ENCODE measurements around the gene OR6B3. TPM values are rescaled to one million over a fixed set of nuclear protein-coding genes. Genes with fewer than 3 reads are reported as not detected.
"Not testable (repeated sequence)": the region's sequence is repeated elsewhere in the genome, so short reads cannot be mapped to it uniquely, and the experiment has no call there.

Gene OR6B3
- total RNA-seq, 1 donor from 2014 or later = not detected

DNA sequence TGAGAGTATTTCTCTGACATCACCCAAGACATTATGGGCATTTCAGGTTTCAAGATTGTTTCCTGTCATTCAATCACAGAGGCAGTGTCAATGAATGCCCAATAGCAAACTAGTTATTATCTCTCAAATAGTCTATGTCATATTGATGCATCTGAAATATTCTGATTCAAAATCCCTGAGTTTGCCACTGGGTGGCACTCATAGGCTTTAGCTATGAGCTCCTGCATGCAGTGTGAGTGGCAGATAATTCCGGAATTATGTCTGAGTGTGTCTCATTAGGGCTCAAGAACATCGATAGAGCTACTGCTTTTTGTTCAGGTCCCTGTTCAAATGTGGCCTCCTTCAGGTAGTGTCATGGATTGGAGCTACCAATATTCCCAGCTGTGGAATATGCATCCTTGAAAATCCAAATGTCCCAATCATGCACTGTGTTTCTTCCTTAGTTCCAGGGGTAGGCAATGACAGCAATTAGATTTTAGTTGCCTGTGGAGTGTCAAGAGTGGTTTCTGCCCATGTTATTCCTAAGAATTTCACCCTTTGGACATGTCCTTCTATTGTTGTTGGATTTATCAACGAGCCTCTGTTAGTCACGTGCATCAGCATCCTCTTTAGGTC lies 7.8 kb upstream of the OR6B3 start:
- intact Hi-C loops (cut with micrococcal nuclease) = loop anchor here (1.0 kb wide), 1 partner anchor 83 kb away; no protein-coding TSS in a partner anchor
- H3K36me3 Mint-ChIP-seq (ENCODE audit: low read depth) = no peaks in the 10 kb centered on the region
- no peaks in the 10 kb centered on the region for H3K4me1 Mint-ChIP-seq
- DNase-seq = peak; percentile 84
- no peak overlapping the region for H3K4me3 Mint-ChIP-seq
- H3K9me3 Mint-ChIP-seq = no peaks in the 10 kb centered on the region
- peaks cover 24% of the 10 kb centered on the region for H3K27me3 Mint-ChIP-seq
- H3K27ac Mint-ChIP-seq = no peak overlapping the region

DNA sequence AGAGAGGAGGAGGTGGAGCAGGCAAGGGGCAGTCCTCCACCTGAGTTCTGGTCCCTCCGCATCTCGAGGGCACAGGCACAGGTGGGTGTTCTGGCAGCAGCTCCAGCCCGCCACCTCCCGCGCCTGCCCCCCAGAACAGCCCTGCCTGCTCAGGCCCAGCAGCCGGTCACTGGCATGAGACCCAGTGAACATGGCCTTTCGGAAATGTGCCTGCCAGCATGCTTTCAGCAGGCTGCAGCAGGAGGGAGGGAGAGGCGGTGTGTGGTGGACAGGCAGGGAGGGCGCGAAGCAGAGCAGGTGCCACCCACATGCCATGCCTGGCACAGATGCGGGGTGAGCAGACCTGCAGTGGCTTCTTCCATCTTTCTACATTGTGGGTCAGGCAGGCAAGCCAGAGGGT lies 3.4 kb upstream of the OR6B3 start:
- H3K9me3 Mint-ChIP-seq = no peaks in the 10 kb centered on the region
- intact Hi-C loops (cut with micrococcal nuclease) = no loop called here
- H3K4me3 Mint-ChIP-seq = no peak overlapping the region
- no peaks in the 10 kb centered on the region for H3K4me1 Mint-ChIP-seq
- H3K36me3 Mint-ChIP-seq (ENCODE audit: low read depth) = no peaks in the 10 kb centered on the region
- peak; percentile 45 for DNase-seq
- H3K27ac Mint-ChIP-seq = no peak overlapping the region
- H3K27me3 Mint-ChIP-seq = peaks cover 8% of the 10 kb centered on the region

GRCh38 chr2:240055177-240055917 lies 2.0 kb upstream of the OR6B3 start:
- Mint-ChIP-seq H3K27me3 (peaks cover 11% of the 10 kb centered on the region), H3K4me1 (no peaks in the 10 kb centered on the region), H3K4me3 (no peak overlapping the region), H3K27ac (no peak overlapping the region), H3K9me3 (no peaks in the 10 kb centered on the region), H3K36me3 (ENCODE audit: low read depth) (no peaks in the 10 kb centered on the region)
- no peak for DNase-seq
- intact Hi-C loops (cut with micrococcal nuclease) = no loop called here

- Mint-ChIP-seq H3K27me3 (peaks cover 20% of the 10 kb centered on the region), H3K27ac (no peak overlapping the region), H3K9me3 (no peaks in the 10 kb centered on the region), H3K36me3 (ENCODE audit: low read depth) (no peaks in the 10 kb centered on the region), H3K4me3 (no peak overlapping the region), H3K4me1 (no peaks in the 10 kb centered on the region)
- intact Hi-C loops (cut with micrococcal nuclease) = no loop called here
- DNase-seq = no peak
Measured at GRCh38 chr2:240052524-240052923, 797 bp downstream of the OR6B3 start.

DNA sequence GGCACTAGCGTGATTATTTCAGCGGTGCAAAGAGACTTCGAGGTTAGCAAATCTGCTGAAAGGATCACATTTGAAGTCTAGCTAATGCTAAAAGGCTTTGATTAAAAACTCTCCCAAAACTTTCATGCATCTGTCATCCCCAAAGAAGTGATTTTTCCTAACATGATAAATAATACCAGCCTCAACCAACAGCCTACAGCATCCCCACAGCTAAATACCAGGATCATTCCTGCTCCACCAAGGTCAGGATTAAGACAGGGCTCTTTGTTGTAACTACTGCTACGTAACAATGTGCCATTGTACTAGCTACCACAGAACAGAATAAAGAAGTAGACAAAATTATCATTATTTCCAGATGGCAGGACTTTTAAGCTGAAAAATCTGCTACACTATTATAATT lies 1.6 kb downstream of the OR6B3 start:
- DNase-seq = no peak
- H3K27ac Mint-ChIP-seq = no peak overlapping the region

GRCh38 chr2:240050278-240050677 lies 3.0 kb downstream of the OR6B3 start:
- Mint-ChIP-seq H3K27ac (no peak overlapping the region), H3K27me3 (peaks cover 23% of the 10 kb centered on the region), H3K36me3 (ENCODE audit: low read depth) (no peaks in the 10 kb centered on the region), H3K9me3 (no peaks in the 10 kb centered on the region), H3K4me3 (no peak overlapping the region), H3K4me1 (no peaks in the 10 kb centered on the region)
- intact Hi-C loops (cut with micrococcal nuclease) = no loop called here
- no peak for DNase-seq

More for the DNA sequence above, 1.6 kb downstream of the OR6B3 start:
- peaks cover 20% of the 10 kb centered on the region for H3K27me3 Mint-ChIP-seq
- H3K9me3 Mint-ChIP-seq = no peaks in the 10 kb centered on the region
- no peaks in the 10 kb centered on the region for H3K36me3 Mint-ChIP-seq (ENCODE audit: low read depth)
- H3K4me1 Mint-ChIP-seq = no peaks in the 10 kb centered on the region
- no peak overlapping the region for H3K4me3 Mint-ChIP-seq
- intact Hi-C loops (cut with micrococcal nuclease) = no loop called here

- Mint-ChIP-seq H3K4me3 (no peak overlapping the region), H3K36me3 (ENCODE audit: low read depth) (no peaks in the 10 kb centered on the region), H3K9me3 (no peaks in the 10 kb centered on the region), H3K4me1 (no peaks in the 10 kb centered on the region), H3K27ac (no peak overlapping the region), H3K27me3 (peaks cover 15% of the 10 kb centered on the region)
- intact Hi-C loops (cut with micrococcal nuclease) = no loop called here
- no peak for DNase-seq
Measured at GRCh38 chr2:240048237-240048636, 5.1 kb downstream of the OR6B3 start.

GRCh38 chr2:240045098-240045497 lies 8.2 kb downstream of the OR6B3 start:
- peaks cover 12% of the 10 kb centered on the region for H3K27me3 Mint-ChIP-seq
- no peak for DNase-seq
- no peaks in the 10 kb centered on the region for H3K4me1 Mint-ChIP-seq
- no peak overlapping the region for H3K4me3 Mint-ChIP-seq
- no peaks in the 10 kb centered on the region for H3K36me3 Mint-ChIP-seq (ENCODE audit: low read depth)
- intact Hi-C loops (cut with micrococcal nuclease) = no loop called here
- H3K9me3 Mint-ChIP-seq = no peaks in the 10 kb centered on the region
- no peak overlapping the region for H3K27ac Mint-ChIP-seq

GRCh38 chr2:240044096-240044495 lies 9.2 kb downstream of the OR6B3 start:
- intact Hi-C loops (cut with micrococcal nuclease); H3K4me1 Mint-ChIP-seq; H3K9me3 Mint-ChIP-seq; H3K4me3 Mint-ChIP-seq; H3K36me3 Mint-ChIP-seq (ENCODE audit: low read depth); H3K27me3 Mint-ChIP-seq; H3K27ac Mint-ChIP-seq; DNase-seq: not testable (repeated sequence)

- no peak overlapping the region for H3K27ac Mint-ChIP-seq
- no peak for DNase-seq
- H3K4me1 Mint-ChIP-seq = no peaks in the 10 kb centered on the region
- no peaks in the 10 kb centered on the region for H3K9me3 Mint-ChIP-seq
- H3K36me3 Mint-ChIP-seq (ENCODE audit: low read depth) = no peaks in the 10 kb centered on the region
- intact Hi-C loops (cut with micrococcal nuclease) = no loop called here
- H3K4me3 Mint-ChIP-seq = no peak overlapping the region
- H3K27me3 Mint-ChIP-seq = peaks cover 7% of the 10 kb centered on the region
Measured at GRCh38 chr2:240043279-240043989, 9.9 kb downstream of the OR6B3 start.

DNA sequence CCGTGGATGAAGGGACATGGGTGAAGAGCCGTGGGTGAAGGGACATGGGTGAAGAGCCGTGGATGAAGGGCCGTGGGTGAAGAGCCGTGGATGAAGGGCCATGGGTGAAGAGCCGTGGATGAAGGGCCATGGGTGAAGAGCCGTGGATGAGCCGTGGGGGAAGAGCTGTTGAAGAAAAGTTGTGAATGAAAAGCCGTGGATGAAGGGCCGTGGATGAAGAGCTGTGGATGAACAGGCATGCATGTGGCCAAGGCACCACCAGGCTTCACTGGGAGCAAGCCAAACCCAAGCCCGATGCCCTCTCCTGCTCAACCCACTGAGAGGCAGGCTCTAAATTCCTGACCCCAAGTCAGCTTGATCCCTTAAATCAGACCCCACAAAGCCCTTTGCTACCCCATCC lies 10.6 kb downstream of the OR6B3 start:
- no peaks in the 10 kb centered on the region for H3K9me3 Mint-ChIP-seq
- DNase-seq = no peak
- no peak overlapping the region for H3K4me3 Mint-ChIP-seq
- no peaks in the 10 kb centered on the region for H3K36me3 Mint-ChIP-seq (ENCODE audit: low read depth)
- H3K4me1 Mint-ChIP-seq = no peaks in the 10 kb centered on the region
- intact Hi-C loops (cut with micrococcal nuclease) = no loop called here
- no peak overlapping the region for H3K27ac Mint-ChIP-seq
- peaks cover 4% of the 10 kb centered on the region for H3K27me3 Mint-ChIP-seq

DNA sequence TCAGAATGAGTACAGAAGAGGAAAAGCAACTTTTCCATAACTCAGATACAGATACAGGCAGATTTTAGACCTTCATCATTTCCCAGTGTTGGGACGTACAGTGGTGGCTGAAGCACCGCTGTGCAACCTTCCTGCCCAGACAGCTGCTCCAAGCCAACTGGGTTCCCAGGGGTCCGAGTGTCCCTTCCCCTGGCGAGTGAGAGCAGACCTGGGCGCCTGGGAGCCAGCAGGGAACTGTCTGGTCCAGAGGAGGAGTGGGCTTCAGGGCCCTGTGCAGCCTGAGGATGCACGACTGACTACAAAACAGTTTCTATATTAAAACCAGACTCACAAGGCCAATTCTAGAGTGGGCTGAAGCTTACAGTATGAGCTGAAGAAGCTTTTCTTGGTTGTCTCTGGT lies 12.0 kb downstream of the OR6B3 start:
- no peaks in the 10 kb centered on the region for H3K36me3 Mint-ChIP-seq (ENCODE audit: low read depth)
- no peak for DNase-seq
- H3K4me1 Mint-ChIP-seq = no peaks in the 10 kb centered on the region
- no peak overlapping the region for H3K27ac Mint-ChIP-seq
- no peaks in the 10 kb centered on the region for H3K9me3 Mint-ChIP-seq
- intact Hi-C loops (cut with micrococcal nuclease) = no loop called here
- H3K27me3 Mint-ChIP-seq = peaks cover 12% of the 10 kb centered on the region
- H3K4me3 Mint-ChIP-seq = no peak overlapping the region

DNA sequence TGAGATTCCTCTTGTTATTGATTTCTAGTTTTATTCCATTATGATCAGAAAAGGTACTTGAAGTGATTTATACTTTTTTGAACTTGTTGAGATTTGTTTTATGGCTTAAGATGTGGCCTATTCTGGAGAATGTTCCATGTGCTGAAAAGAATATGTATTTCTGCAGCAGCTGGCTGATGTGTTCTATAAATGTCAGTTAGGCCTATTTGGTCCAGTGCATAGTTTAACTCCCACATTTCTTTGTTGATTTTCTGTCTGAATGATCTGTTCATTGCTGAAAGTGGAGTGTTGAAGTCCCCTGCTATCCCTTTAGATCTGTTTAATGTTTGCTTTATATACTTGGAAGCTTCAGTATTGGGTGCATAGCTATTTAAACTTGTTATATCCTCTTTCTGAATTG lies 16.0 kb downstream of the OR6B3 start:
- Mint-ChIP-seq H3K9me3 (no peaks in the 10 kb centered on the region), H3K36me3 (ENCODE audit: low read depth) (no peaks in the 10 kb centered on the region), H3K4me3 (no peak overlapping the region), H3K4me1 (no peaks in the 10 kb centered on the region), H3K27ac (no peak overlapping the region), H3K27me3 (peaks cover 33% of the 10 kb centered on the region)
- intact Hi-C loops (cut with micrococcal nuclease) = no loop called here
- no peak for DNase-seq

- Mint-ChIP-seq H3K27ac (no peak overlapping the region), H3K4me3 (no peak overlapping the region)
Measured at GRCh38 chr2:240033330-240033678, 20.0 kb downstream of the OR6B3 start.

More at GRCh38 chr2:240033330-240033678, 20.0 kb downstream of the OR6B3 start:
- H3K9me3 Mint-ChIP-seq = no peaks in the 10 kb centered on the region
- no peak for DNase-seq
- H3K4me1 Mint-ChIP-seq = no peaks in the 10 kb centered on the region
- no peaks in the 10 kb centered on the region for H3K36me3 Mint-ChIP-seq (ENCODE audit: low read depth)
- H3K27me3 Mint-ChIP-seq = peaks cover 35% of the 10 kb centered on the region
- intact Hi-C loops (cut with micrococcal nuclease) = no loop called here
